Measurements from ENCODE around the gene RTF2.

RTF2 gene

DNA sequence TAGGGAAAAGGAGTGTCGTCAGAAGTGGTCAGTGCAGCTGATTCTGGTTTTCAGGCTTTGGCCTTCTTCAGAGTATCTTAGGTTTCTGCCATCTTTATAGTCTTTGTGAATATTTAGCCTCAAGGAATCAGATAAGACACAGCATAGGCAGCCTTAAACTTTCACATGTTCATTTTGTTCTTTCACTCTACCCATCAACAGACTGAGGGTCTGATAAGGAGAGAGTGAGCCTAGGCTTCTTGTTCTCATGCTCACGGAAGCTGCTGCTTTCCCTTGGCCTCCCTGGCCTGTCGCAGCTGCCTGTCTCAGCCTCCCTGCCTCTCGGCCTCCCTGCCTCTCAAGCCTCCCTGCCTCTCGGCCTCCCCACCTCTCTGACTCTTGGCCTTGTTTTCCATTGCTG, 20.1 kb downstream of the RTF2 start:
- Histone ChIP-seq H3K9ac (ENCODE audit: low read depth, low read length) (no peak overlapping the region), H3K4me1 (ENCODE audit: insufficient read depth, low read length) (no peaks in the 10 kb centered on the region), H3K9me3 (ENCODE audit: control insufficient read depth, insufficient read depth, low read length) (no peaks in the 10 kb centered on the region), H3K36me3 (ENCODE audit: insufficient read depth, low read length) (peaks cover 19% of the 10 kb centered on the region; the same call in 1 of the 2 replicates)

DNA sequence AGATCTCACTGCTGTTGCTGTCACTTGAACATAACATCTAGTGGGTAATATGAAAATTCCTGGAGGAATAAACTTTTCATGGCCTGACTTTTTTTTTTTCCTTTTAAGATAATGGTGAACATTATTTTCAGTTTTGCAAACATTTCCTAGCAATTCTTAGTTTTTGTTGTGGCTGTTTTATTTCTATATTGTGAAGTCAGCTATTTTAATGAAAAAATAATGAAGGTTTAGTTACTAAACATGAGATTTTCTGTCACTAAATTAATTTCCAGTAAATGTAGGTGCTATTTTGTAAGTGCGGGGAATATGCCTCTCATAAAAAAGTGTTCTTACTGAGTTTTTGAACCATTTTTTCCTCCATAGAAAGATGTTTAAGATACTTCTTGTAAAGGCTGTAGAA, 32.7 kb downstream of the RTF2 start:
- Histone ChIP-seq H3K9me3 (ENCODE audit: control insufficient read depth, insufficient read depth, low read length) (no peaks in the 10 kb centered on the region; the same call in 1 of the 2 replicates), H3K4me1 (ENCODE audit: insufficient read depth, low read length) (no peaks in the 10 kb centered on the region), H3K36me3 (ENCODE audit: insufficient read depth, low read length) (no peaks in the 10 kb centered on the region; the same call in 1 of the 2 replicates), H3K9ac (ENCODE audit: low read depth, low read length) (no peak overlapping the region)

DNA sequence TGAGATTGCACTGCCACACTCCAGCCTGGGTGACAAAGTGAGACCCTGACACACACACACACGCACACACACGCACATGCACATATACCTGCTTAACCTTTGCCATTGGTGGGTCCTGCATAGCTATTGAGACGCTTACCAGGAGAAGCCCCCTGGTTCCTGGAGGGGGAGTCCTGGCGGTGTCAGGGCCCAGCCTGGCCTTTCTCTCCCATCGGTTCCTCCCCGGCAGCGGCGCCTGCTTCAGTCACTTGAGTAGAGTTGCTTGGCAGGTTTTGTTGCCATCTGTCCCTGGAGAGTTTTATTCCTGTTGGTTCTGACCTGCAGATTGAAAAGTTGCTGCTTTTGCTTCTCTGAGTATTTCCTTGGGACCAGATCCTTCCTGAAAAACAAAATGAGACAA, 35.5 kb downstream of the RTF2 start:
- Histone ChIP-seq H3K9ac (ENCODE audit: low read depth, low read length) (no peak overlapping the region), H3K4me1 (ENCODE audit: insufficient read depth, low read length) (no peaks in the 10 kb centered on the region), H3K36me3 (ENCODE audit: insufficient read depth, low read length) (no peaks in the 10 kb centered on the region), H3K9me3 (ENCODE audit: control insufficient read depth, insufficient read depth, low read length) (no peaks in the 10 kb centered on the region)

DNA sequence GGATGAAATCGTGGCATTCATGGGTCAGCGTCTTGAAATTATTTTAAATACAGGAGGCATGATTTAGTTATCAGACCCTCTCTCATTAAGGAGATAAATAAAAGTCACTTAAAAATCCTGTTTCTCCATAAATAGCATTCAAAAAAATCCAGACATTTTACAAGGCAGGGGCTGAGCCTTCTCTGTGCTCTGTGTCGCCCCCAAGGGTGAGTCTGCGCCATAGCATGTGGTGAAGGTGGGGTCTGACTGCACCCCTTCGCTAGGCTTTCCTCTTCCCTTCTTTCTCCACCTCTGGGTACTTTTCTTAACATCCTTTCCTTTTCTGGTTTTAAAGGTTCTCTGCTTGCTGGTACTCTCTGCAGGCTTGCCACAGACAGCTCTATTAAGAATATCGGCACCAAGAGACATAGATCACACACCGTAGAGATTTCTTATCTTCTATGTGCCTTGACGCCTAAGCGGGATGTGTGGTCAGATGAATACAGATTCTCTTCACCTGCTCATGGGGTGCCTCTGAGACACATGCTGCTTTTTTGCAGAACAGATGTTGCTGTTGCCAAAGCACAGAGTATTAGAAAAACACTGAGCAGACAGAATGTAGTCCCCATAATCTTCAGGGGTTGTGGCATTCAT, 36.1 kb downstream of the RTF2 start:
- no peaks in the 10 kb centered on the region for H3K9me3 ChIP-seq (ENCODE audit: control insufficient read depth, insufficient read depth, low read length)
- H3K9ac ChIP-seq (ENCODE audit: low read depth, low read length): no peak overlapping the region
- no peaks in the 10 kb centered on the region for H3K36me3 ChIP-seq (ENCODE audit: insufficient read depth, low read length)
- no peaks in the 10 kb centered on the region for H3K4me1 ChIP-seq (ENCODE audit: insufficient read depth, low read length)

DNA sequence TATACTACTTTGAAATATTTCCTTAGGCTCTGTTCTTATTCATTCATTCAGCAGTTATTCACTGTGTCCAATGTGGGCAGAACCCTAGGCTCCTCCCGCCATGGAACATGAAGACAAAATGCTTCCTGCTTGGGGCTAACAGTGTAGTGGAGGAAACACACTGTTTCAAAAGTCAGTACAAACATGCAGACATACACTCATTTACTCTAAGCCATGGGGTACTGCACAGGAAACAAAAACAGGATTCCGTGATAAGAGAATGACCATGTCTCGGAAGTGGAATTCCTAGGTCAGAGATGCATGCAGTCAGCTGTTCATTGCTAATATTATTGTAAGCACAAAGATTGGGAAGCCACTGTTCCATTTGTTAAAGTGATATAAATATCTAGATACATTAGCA, 37.7 kb downstream of the RTF2 start:
- Histone ChIP-seq H3K36me3 (ENCODE audit: insufficient read depth, low read length) (no peaks in the 10 kb centered on the region), H3K9me3 (ENCODE audit: control insufficient read depth, insufficient read depth, low read length) (no peaks in the 10 kb centered on the region), H3K9ac (ENCODE audit: low read depth, low read length) (no peak overlapping the region), H3K4me1 (ENCODE audit: insufficient read depth, low read length) (no peaks in the 10 kb centered on the region)

DNA sequence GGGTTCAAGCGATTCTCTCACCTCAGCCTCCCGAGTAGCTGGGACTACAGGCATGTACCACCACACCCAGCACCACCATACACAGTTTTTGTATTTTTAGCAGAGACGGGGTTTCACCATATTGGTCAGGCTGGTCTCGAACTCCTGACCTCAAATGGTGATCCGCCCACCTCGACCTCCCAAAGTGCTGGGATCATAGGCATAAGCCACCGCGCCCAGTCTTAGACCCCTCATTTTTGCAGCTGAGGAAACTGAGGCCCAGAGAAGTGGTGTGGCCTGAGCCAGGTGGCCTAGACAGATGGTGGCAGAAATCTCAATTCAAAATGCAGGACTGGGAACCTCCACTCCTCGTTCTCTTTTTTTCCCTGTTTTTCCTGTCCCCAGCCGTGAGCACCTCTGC, 43.5 kb downstream of the RTF2 start:
- peaks cover 11% of the 10 kb centered on the region for H3K4me1 ChIP-seq (ENCODE audit: insufficient read depth, low read length)
- H3K36me3 ChIP-seq (ENCODE audit: insufficient read depth, low read length): no peaks in the 10 kb centered on the region
- no peaks in the 10 kb centered on the region for H3K9me3 ChIP-seq (ENCODE audit: control insufficient read depth, insufficient read depth, low read length)
- no peak overlapping the region for H3K9ac ChIP-seq (ENCODE audit: low read depth, low read length)

DNA sequence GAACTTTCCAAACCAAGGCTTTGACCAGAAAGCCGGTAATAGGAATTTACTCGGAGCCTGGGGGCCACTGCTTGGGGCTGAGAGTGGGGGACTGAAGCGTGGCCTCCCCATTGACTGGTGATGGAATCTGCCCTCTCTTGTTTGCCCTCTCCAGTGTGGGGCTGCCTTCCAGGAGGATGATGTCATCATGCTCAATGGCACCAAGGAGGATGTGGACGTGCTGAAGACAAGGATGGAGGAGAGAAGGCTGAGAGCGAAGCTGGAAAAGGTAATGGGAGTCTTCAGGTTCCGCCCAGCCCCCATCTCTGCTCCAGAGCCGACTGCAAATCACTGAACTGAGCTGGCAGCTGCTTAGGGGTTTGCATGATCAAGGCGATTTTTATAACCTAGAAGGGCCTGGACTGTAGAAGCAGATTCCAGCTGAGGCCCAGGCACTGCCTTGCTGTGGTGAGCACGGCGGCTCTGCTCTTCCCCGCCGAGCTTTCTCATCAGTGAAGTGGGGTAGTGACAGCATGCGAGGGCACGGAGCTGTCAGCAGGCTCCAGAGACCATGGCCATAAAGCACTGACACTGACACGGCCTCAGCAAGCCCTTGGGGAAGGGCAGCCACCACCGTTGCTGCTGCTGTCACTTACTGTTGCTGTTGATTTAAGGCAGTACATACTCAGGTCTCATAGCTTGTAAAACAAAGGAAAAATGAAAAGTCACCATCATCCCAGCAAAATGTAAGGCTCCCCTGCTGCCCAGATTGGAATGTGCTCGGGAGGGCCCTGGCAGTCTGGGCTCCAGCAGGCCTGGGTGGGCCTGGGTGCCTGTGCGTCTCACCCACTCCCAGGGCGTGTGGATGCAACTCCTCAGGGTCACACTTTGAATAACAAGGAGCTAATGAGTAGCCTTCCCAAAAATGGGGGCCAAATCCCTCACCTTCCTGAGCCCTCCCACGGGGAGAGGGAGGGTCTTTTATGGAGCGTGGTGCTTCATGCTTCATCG, 45.0 kb downstream of the RTF2 start:
- Histone ChIP-seq H3K9me3 (ENCODE audit: control insufficient read depth, insufficient read depth, low read length) (no peaks in the 10 kb centered on the region), H3K9ac (ENCODE audit: low read depth, low read length) (no peak overlapping the region), H3K4me1 (ENCODE audit: insufficient read depth, low read length) (peaks cover 11% of the 10 kb centered on the region), H3K36me3 (ENCODE audit: insufficient read depth, low read length) (no peaks in the 10 kb centered on the region)

DNA sequence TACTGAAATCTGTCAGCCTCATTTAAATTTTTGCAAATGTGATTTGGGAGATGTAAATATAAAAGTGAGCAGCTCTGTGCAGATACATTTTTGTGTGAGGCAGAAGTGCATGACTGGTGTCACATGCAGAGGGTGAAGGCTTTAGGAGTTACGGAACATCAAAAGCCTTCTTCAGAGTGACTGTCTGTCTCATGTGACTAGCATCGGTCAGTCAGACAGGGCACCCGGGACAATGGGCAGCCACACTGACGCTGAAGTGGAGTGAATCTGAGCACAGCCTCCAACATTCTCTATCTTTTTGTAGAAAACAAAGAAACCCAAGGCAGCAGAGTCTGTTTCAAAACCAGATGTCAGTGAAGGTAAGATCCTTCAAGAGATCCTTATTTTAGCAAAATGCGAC, 48.2 kb downstream of the RTF2 start:
- Histone ChIP-seq H3K9me3 (ENCODE audit: control insufficient read depth, insufficient read depth, low read length) (peaks cover 11% of the 10 kb centered on the region), H3K4me1 (ENCODE audit: insufficient read depth, low read length) (peaks cover 11% of the 10 kb centered on the region), H3K9ac (ENCODE audit: low read depth, low read length) (no peak overlapping the region), H3K36me3 (ENCODE audit: insufficient read depth, low read length) (no peaks in the 10 kb centered on the region; the same call in none of the 2 replicates)

DNA sequence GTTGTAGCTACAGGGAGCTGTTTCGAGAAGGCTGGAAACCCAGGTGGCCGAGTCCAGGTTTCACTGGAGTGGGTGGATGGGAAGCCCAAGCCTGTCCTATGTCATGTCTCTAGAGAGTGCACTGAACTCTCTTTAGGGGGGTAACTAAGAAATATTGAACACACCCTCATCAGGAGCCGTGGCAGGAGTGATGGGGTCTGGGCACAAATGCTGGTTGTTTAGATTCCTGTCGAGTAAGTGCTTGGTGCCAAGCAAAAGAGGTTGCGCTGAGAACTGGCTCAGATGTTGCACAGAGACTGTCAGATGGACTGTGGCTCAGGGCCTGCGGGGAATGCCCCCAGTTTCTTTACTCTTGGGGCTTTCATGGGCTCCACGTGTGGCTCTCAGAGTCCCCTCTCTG, 48.8 kb downstream of the RTF2 start:
- Histone ChIP-seq H3K36me3 (ENCODE audit: insufficient read depth, low read length) (no peaks in the 10 kb centered on the region; the same call in none of the 2 replicates), H3K4me1 (ENCODE audit: insufficient read depth, low read length) (peaks cover 11% of the 10 kb centered on the region), H3K9ac (ENCODE audit: low read depth, low read length) (no peak overlapping the region), H3K9me3 (ENCODE audit: control insufficient read depth, insufficient read depth, low read length) (peaks cover 11% of the 10 kb centered on the region)

DNA sequence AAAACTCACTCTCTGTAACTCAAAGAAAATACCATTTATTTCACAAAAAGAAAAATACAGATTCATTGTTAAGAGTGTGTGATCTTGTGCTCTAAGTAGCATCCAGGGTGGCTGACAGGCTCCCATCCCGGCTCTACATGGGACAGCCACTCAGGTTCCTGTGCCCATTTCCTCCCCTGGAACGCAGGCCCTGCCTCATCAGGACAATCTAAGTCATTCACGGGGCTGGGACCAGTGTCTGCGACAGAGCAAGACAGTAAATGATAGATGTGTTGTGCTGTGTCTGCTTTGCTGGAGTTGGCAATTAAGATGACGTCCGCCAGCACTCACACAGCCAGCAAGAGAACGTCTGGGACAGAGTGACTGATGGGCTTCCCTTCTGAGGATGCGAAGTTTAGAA, 49.2 kb downstream of the RTF2 start:
- Histone ChIP-seq H3K36me3 (ENCODE audit: insufficient read depth, low read length) (no peaks in the 10 kb centered on the region; the same call in none of the 2 replicates), H3K4me1 (ENCODE audit: insufficient read depth, low read length) (peaks cover 9% of the 10 kb centered on the region), H3K9ac (ENCODE audit: low read depth, low read length) (no peak overlapping the region), H3K9me3 (ENCODE audit: control insufficient read depth, insufficient read depth, low read length) (peaks cover 11% of the 10 kb centered on the region)

DNA sequence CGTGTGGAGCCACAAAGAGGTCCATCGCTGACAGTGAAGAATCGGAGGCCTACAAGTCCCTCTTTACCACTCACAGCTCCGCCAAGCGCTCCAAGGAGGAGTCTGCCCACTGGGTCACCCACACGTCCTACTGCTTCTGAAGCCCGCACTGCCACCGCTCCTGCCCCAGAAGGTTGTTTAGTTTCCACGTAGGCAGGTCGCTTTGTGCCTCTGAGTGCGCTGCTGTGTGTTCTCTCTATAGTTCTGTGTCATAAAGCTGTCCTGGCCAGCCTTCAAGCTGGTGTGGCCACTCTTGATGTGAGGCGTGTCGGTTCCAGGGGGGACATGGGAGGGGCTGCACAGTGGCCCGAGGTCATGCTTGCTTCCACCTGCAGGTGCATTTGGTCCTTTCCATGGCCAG, 49.7 kb downstream of the RTF2 start:
- H3K9ac ChIP-seq (ENCODE audit: low read depth, low read length): no peak overlapping the region
- H3K9me3 ChIP-seq (ENCODE audit: control insufficient read depth, insufficient read depth, low read length): peaks cover 11% of the 10 kb centered on the region
- no peaks in the 10 kb centered on the region; the same call in none of the 2 replicates for H3K36me3 ChIP-seq (ENCODE audit: insufficient read depth, low read length)
- peaks cover 4% of the 10 kb centered on the region; the same call in 1 of the 2 replicates for H3K4me1 ChIP-seq (ENCODE audit: insufficient read depth, low read length)

DNA sequence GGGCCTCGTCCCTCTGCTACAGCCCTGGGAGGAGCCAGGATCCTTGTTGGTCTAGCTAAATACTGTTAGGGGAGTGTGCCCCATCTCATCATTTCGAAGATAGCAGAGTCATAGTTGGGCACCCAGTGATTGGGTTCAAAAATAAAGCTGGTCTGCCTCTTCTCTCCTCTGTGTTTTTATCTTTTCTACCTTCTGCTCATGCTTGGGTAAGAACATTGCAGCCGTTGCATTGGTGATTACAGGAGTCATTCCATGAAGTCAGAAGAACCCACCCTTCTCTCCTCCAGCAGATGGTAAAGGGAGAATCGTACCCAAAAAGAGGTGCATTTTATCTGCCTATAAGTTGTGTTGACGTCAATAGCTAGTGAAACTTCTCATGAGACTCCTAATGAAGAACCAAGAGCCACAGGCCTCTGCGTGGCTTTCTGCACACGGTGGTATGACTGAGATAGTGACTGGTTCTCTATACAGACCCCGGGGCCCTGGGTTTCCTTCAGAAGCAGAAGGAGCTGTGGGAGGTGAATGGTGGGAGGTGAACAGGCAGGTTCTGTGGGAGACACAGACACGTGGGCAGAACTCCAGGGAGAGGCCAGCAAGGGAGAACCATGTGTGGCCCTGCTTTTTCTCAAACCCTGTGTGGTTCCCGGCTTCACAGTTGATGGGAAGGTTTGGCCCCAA, 50.4 kb downstream of the RTF2 start:
- Histone ChIP-seq H3K9ac (ENCODE audit: low read depth, low read length) (no peak overlapping the region), H3K9me3 (ENCODE audit: control insufficient read depth, insufficient read depth, low read length) (peaks cover 11% of the 10 kb centered on the region), H3K4me1 (ENCODE audit: insufficient read depth, low read length) (no peaks in the 10 kb centered on the region), H3K36me3 (ENCODE audit: insufficient read depth, low read length) (no peaks in the 10 kb centered on the region; the same call in none of the 2 replicates)

DNA sequence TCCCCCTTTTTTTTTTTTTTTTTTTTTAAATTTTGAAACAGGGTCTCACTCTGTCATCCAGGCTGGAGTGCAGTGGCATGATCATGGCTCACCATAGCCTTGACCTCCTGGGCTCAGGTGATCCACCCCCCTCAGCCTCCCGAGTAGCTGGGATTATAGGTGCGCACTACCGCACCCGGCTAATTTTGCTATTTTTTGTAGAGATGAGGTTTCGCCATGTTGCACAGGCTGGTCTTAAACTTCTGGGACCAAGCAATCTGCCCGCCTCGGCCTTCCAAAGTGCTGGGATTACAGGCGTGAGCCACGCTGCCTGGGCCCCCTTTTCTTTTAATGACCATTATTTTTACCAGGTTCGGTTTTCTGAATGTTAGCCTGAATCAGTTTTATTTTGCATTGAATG, 51.1 kb downstream of the RTF2 start:
- peaks cover 11% of the 10 kb centered on the region for H3K9me3 ChIP-seq (ENCODE audit: control insufficient read depth, insufficient read depth, low read length)
- H3K9ac ChIP-seq (ENCODE audit: low read depth, low read length): no peak overlapping the region
- H3K36me3 ChIP-seq (ENCODE audit: insufficient read depth, low read length): no peaks in the 10 kb centered on the region; the same call in none of the 2 replicates
- no peaks in the 10 kb centered on the region for H3K4me1 ChIP-seq (ENCODE audit: insufficient read depth, low read length)

DNA sequence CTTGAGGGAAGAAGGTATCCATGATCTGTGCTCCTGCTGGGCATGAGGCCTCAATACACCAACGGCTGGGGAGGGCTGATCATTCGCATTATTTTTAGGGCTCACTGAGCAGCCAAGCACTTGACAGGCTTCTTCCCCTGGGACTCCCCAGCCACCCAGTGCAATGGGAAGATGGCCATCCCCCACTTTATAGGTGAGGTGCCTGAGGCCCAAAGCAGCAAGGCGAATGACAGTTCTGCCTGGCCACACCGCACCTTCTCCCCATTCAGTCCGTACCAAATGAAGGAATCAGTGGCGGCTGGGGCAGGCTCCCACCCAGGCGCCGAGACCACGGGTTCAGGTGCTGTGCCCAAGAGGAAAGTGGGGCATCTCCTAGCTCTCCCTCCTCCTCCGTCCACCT, 51.8 kb downstream of the RTF2 start:
- H3K9ac ChIP-seq (ENCODE audit: low read depth, low read length): no peak overlapping the region
- H3K4me1 ChIP-seq (ENCODE audit: insufficient read depth, low read length): no peaks in the 10 kb centered on the region
- no peaks in the 10 kb centered on the region; the same call in none of the 2 replicates for H3K36me3 ChIP-seq (ENCODE audit: insufficient read depth, low read length)
- H3K9me3 ChIP-seq (ENCODE audit: control insufficient read depth, insufficient read depth, low read length): peaks cover 11% of the 10 kb centered on the region
